Heart left ventricle (tissue), 16 donors: Measurements from ENCODE around the gene MYBL2. TPM values are rescaled to one million over a fixed set of nuclear protein-coding genes. Genes with fewer than 3 reads are reported as not detected.

Source experiments
- ATAC-seq, 4 donors: fragments of 200-7000 bp; cut with Tn5 transposase; one replicate each; pipeline ENCODE4 v1.9.1; 2020 to 2022; ENCODE audit warnings: moderate library complexity in 4 of 4, mild to moderate bottlenecking in 3 of 4, moderate number of reproducible peaks in 1 of 4
- DNase-seq, 5 donors: peaks; one replicate each; pipeline ENCODE4 v3.0.0-alpha.2; 2020
- H3K27ac ChIP-seq, 12 donors: fragments of 200-600 bp; sonication (generic) in 4 of 12; one replicate each; pipeline versions ENCODE4 v1.5.0 to v1.8.0; 2016 to 2022; ENCODE audit warnings: mild to moderate bottlenecking in 2 of 12
- H3K27me3 ChIP-seq, 9 donors: fragments of 200-600 bp; sonication (generic) in 2 of 9; one replicate each; pipeline versions ENCODE4 v1.5.1 to v1.8.0; 2016 to 2022; ENCODE audit warnings: mild to moderate bottlenecking in 3 of 9
- H3K36me3 ChIP-seq, 9 donors: fragments of 200-600 bp; sonication (generic) in 2 of 9; one replicate each; pipeline versions ENCODE4 v1.5.0 to v1.8.0; 2018 to 2022; ENCODE audit warnings: mild to moderate bottlenecking in 2 of 9
- H3K4me1 ChIP-seq, 12 donors: fragments of 200-600 bp; sonication (generic) in 4 of 12; one replicate each; pipeline versions ENCODE4 v1.5.0 to v1.8.0; 2016 to 2022; ENCODE audit warnings: mild to moderate bottlenecking in 3 of 12
- H3K4me3 ChIP-seq, 12 donors: fragments of 200-600 bp; sonication (generic) in 4 of 12; one replicate each; pipeline versions ENCODE4 v1.5.0 to v1.8.0; 2017 to 2022; ENCODE audit warnings: mild to moderate bottlenecking in 9 of 12, moderate library complexity in 4 of 12
- H3K9me3 ChIP-seq, 12 donors: fragments of 200-600 bp; sonication (generic) in 4 of 12; one replicate each; pipeline versions ENCODE4 v1.5.0 to v1.8.0; 2016 to 2022; ENCODE audit warnings: mild to moderate bottlenecking in 1 of 12
- CTCF ChIP-seq, 12 donors: fragments of 200-600 bp; sonication (generic) in 4 of 12; IDR thresholded peaks; one replicate each; pipeline versions ENCODE4 v1.5.0 to v1.8.0; 2018 to 2022; ENCODE audit warnings: antibody characterized with exemption in 12 of 12, mild to moderate bottlenecking in 5 of 12
- POLR2A ChIP-seq, 2 donors: fragments of 450-650 bp; IDR thresholded peaks; one replicate each; pipeline ENCODE4 v1.6.1; 2017; ENCODE audit warnings: antibody characterized with exemption in 2 of 2, mild to moderate bottlenecking in 2 of 2, moderate library complexity in 2 of 2
- WGBS, 4 donors: extraction: QIAGEN DNeasy Blood & Tissue Kit in 2 of 4; methylation state at CpG; one replicate each; pipeline versions ENCODE4 v1.1.5 to v1.1.7; 2013 to 2018; 5-methylcytosine and 5-hydroxymethylcytosine counted together
- intact Hi-C, 10 donors: fragments of 100-400 bp; cut with DNase I; formaldehyde crosslinking; loops; one replicate each; pipeline versions ENCODE4 v1.11.1 to v1.14.2; 2022
- polyA plus RNA-seq, 2 donors: library from polyadenylated mRNA; stranded (reverse); fragments of 200-250 nt; gene quantifications; one replicate each; pipeline ENCODE4 v1.2.3, GENCODE V29; 2013
- total RNA-seq, 9 donors: library from RNA; depleted of rRNA in 2 of 9; stranded (reverse); fragments of >200 nt in 2 of 9; fragmentation: NEBNext Ultra II Directional in 3 of 9; extraction: Animal tissue kit (Norgen Biotek cat#: 25700) in 3 of 9; gene quantifications; one replicate each; pipeline versions ENCODE4 v1.1.0 to v1.2.4, GENCODE V29; 2016 to 2023
- donor health status: ischemic (EF 13 %, LVEDD 7.1; RV severe dilation, severe dysfunction).
- donor health status: healthy with polysubstance abuse.
- donor health status: DM: no; HTN: yes; CAD: no.
- donor health status: DM: no; HTN: no; CAD: no.
- donor health status: ischemic (EF 25% LVEDD 6.9; RV normal size, moderate dysfunction).
- donor health status: ischemic (EF 25% LVEDD 5.7; RV mildly dilated, moderate dysfunction).
- donor health status: healthy.
- donor health status: DM: yes; HTN: yes; CAD: no.
- donor health status: ischemic (EF 35%, LVEDD 5.7; RV mildly dilated, moderate dysfunction).
- donor health status: nonischemic (EF 11% LVEDD 7.7; RV severe dilation, severe dysfunction).
- donor health status: DM: yes; HTN: yes; CAD: no.
- donor health status: PGD.
- donor health status: ischemic (EF 29% LVEDD 5.4; RV normal size, mild dysfunction).
- donor health status: nonischemic (EF 23%, LVEDD 6.1; RV moderate dilation, normal function).

Gene MYBL2
- total and polyA plus RNA-seq, 11 donors: 0.07 to 7.9 (median 0.17) TPM; not detected in 2

- 50 to 59% (median 53%) methylated on average over 12 of the region's 12 CpGs for WGBS, 4 donors
- ATAC-seq (peak in 1 of 4 donors; percentile 57), DNase-seq (no peak)
- peaks cover 0 to 14% (median 0%) of the 10 kb centered on the region in 12 donors for H3K4me1 ChIP-seq
- no peak overlapping the region for H3K27ac ChIP-seq
- H3K9me3 ChIP-seq: no peaks in the 10 kb centered on the region
- peaks cover 0 to 51% (median 5%) of the 10 kb centered on the region in 9 donors for H3K27me3 ChIP-seq
- intact Hi-C loops: loop anchor here in 1 of 10 donors (5.0 kb wide), 1 partner anchor 97 kb away; no protein-coding TSS in a partner anchor
- no peaks in the 10 kb centered on the region for H3K36me3 ChIP-seq
- no peak overlapping the region for H3K4me3 ChIP-seq
- TF ChIP-seq POLR2A (IDR thresholded peaks at IDR 0.05): no peak
Measured at GRCh38 chr20:43744966-43745730, 78.2 kb downstream of the MYBL2 start.

GRCh38 chr20:43746344-43747137, 79.6 kb downstream of the MYBL2 start:
- WGBS, 4 donors: 36 to 54% (median 38%) methylated on average over 12 of the region's 12 CpGs
- no peak for TF ChIP-seq CTCF (IDR thresholded peaks at IDR 0.05)
- TF ChIP-seq POLR2A (IDR thresholded peaks at IDR 0.05): no peak
- intact Hi-C loops: loop anchor here in 1 of 10 donors (5.0 kb wide), 1 partner anchor 96 kb away; no protein-coding TSS in a partner anchor

GRCh38 chr20:43748274-43748673, 81.4 kb downstream of the MYBL2 start:
- intact Hi-C loops: loop anchor here in 4 of 10 donors (2.0 to 5.0 kb wide), 2 partner anchors 94 to 333 kb away; no protein-coding TSS in a partner anchor
- Histone ChIP-seq H3K4me3 (no peak overlapping the region), H3K27ac (no peak overlapping the region), H3K27me3 (peaks cover 0 to 55% (median 5%) of the 10 kb centered on the region in 9 donors), H3K9me3 (no peaks in the 10 kb centered on the region), H3K36me3 (no peaks in the 10 kb centered on the region), H3K4me1 (peaks cover 0 to 37% (median 0%) of the 10 kb centered on the region in 12 donors)
- no peak for TF ChIP-seq CTCF (IDR thresholded peaks at IDR 0.05)
- TF ChIP-seq POLR2A (IDR thresholded peaks at IDR 0.05): no peak
- no peak for DNase-seq
- no peak for ATAC-seq
- WGBS, 4 donors: 79 to 88% (median 86%) methylated on average over 1 of the region's 1 CpG

More at GRCh38 chr20:43746344-43747137, 79.6 kb downstream of the MYBL2 start:
- ATAC-seq: no peak
- H3K27me3 ChIP-seq: peaks cover 0 to 55% (median 5%) of the 10 kb centered on the region in 9 donors
- no peak overlapping the region for H3K4me3 ChIP-seq
- no peaks in the 10 kb centered on the region for H3K9me3 ChIP-seq
- H3K36me3 ChIP-seq: no peaks in the 10 kb centered on the region
- DNase-seq: no peak
- H3K4me1 ChIP-seq: peaks cover 0 to 22% (median 0%) of the 10 kb centered on the region in 12 donors
- H3K27ac ChIP-seq: no peak overlapping the region

DNA sequence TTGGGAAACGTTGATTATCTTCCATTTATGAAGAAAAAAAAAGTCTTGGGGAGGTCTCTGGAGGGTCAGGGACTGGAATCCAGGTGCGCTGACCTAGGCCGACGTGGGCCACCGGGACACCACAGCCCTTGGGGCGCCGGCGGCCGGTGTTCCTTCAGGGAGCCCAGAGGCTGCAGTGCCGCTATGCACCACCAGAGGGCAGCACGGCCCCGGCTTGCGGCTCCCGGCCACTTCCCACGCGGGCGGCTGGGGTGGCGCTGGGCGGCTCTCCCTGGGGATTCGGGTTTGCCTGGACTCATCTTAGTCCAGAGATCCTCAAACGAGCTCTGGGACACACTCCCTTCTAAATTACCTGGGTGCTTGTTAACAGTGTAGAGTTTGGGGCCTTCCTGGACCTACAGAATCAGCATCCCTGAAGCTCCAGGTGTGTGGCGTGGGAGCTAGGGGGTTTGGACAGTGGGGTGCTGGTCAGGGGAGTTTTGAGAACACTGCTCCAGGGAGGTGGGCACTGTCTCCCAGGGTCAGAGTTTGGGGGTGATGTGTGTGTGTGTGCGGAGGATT, 82.9 kb downstream of the MYBL2 start:
- H3K27me3 ChIP-seq: peaks cover 0 to 54% (median 0%) of the 10 kb centered on the region in 9 donors
- DNase-seq: peak; percentile 64 to 89 (median 74)
- H3K4me1 ChIP-seq: peaks cover 0 to 35% (median 0%) of the 10 kb centered on the region in 12 donors
- 9 to 16% (median 12%) methylated on average over 12 to 23 of the region's 23 CpGs for WGBS, 4 donors
- TF ChIP-seq CTCF (IDR thresholded peaks at IDR 0.05) (peak in 11 of 12 donors; percentile 97 to 100 (median 99)), POLR2A (IDR thresholded peaks at IDR 0.05) (no peak)
- no peak overlapping the region for H3K27ac ChIP-seq
- no peaks in the 10 kb centered on the region for H3K36me3 ChIP-seq
- no peak overlapping the region for H3K4me3 ChIP-seq
- intact Hi-C loops: loop anchor here (1.0 to 10.0 kb wide), 7 partner anchors 82 to 445 kb away; no protein-coding TSS in a partner anchor
- H3K9me3 ChIP-seq: no peaks in the 10 kb centered on the region
- peak; percentile 47 to 90 (median 88) for ATAC-seq
